H9 (cell line): ENCODE data around the gene CDC45. TPM values are rescaled to one million over a fixed set of nuclear protein-coding genes. Genes with fewer than 3 reads are reported as not detected.

Source experiments
- DNase-seq: peaks from one replicate; pipeline ENCODE4 v3.0.0-alpha.2; 2017
- H2AFZ ChIP-seq: one replicate; pipeline ENCODE4 v1.6.1; 2013; ENCODE audit warnings: mild to moderate bottlenecking, low read length, control low read depth, moderate library complexity
- H2AK5ac ChIP-seq: 2 replicates; pipeline ENCODE4 v1.6.1; 2013; ENCODE audit warnings: low read length, control low read depth, mixed read lengths; ENCODE audit not compliant: insufficient read length
- H2BK120ac ChIP-seq: one replicate; pipeline ENCODE4 v1.6.1; 2013; ENCODE audit warnings: low read depth, mild to moderate bottlenecking, low read length, control low read depth, inconsistent platforms; ENCODE audit not compliant: poor library complexity, severe bottlenecking
- H2BK12ac ChIP-seq: 2 replicates; pipeline ENCODE4 v1.6.1; 2013; ENCODE audit warnings: low read length, control low read depth, mixed read lengths, low read depth; ENCODE audit not compliant: insufficient read length
- H2BK15ac ChIP-seq: 2 replicates; pipeline ENCODE4 v1.6.1; 2013; ENCODE audit warnings: low read depth, low read length, control low read depth
- H2BK20ac ChIP-seq: one replicate; pipeline ENCODE4 v1.6.1; 2013; ENCODE audit warnings: low read depth, mild to moderate bottlenecking, low read length, control low read depth, inconsistent platforms; ENCODE audit not compliant: poor library complexity, severe bottlenecking
- H2BK5ac ChIP-seq: 2 replicates; pipeline ENCODE4 v1.6.1; 2013; ENCODE audit warnings: low read length, control low read depth, mixed read lengths; ENCODE audit not compliant: insufficient read length
- H3K14ac ChIP-seq: 2 replicates; pipeline ENCODE4 v1.6.1; 2013; ENCODE audit warnings: low read length, control low read depth; ENCODE audit not compliant: insufficient read depth
- H3K18ac ChIP-seq: 2 replicates; pipeline ENCODE4 v1.6.1; 2013; ENCODE audit warnings: low read depth, mild to moderate bottlenecking, mixed read lengths, low read length, control low read depth; ENCODE audit not compliant: insufficient read length
- H3K23ac ChIP-seq: 2 replicates; pipeline ENCODE4 v1.6.1; 2013; ENCODE audit warnings: low read length, control low read depth, mixed read lengths, low read depth; ENCODE audit not compliant: insufficient read length
- H3K23me2 ChIP-seq: 2 replicates; pipeline ENCODE4 v1.6.1; 2013; ENCODE audit warnings: low read depth, mild to moderate bottlenecking, mixed read lengths, low read length, control low read depth; ENCODE audit not compliant: insufficient read length, poor library complexity, severe bottlenecking
- H3K27ac ChIP-seq: 2 replicates; pipeline ENCODE4 v1.5.1; 2013; ENCODE audit warnings: low read length, control low read depth, mixed read lengths, low read depth; ENCODE audit not compliant: insufficient read length
- H3K27me3 ChIP-seq: 2 replicates; pipeline ENCODE4 v1.6.1; 2013; ENCODE audit warnings: low read length, control low read depth, inconsistent platforms; ENCODE audit not compliant: insufficient read depth
- H3K4ac ChIP-seq: 2 replicates; pipeline ENCODE4 v1.6.1; 2013; ENCODE audit warnings: low read depth, mild to moderate bottlenecking, control low read depth, inconsistent platforms, low read length, moderate library complexity
- H3K4me1 ChIP-seq: 2 replicates; pipeline ENCODE4 v1.6.1; 2013; ENCODE audit warnings: low read length, control low read depth, inconsistent platforms; ENCODE audit not compliant: insufficient read depth
- H3K4me2 ChIP-seq: 2 replicates; pipeline ENCODE4 v1.6.1; 2013; ENCODE audit warnings: low read length, control low read depth, mixed read lengths; ENCODE audit not compliant: insufficient read length, insufficient read depth
- H3K56ac ChIP-seq: 2 replicates; pipeline ENCODE4 v1.6.1; 2013; ENCODE audit warnings: low read depth, mild to moderate bottlenecking, mixed read lengths, low read length, control low read depth; ENCODE audit not compliant: insufficient read length
- H3K79me1 ChIP-seq: 2 replicates; pipeline ENCODE4 v1.6.1; 2013; ENCODE audit warnings: low read depth, mild to moderate bottlenecking, moderate library complexity, low read length, control low read depth, inconsistent platforms; ENCODE audit not compliant: insufficient read depth, poor library complexity, severe bottlenecking
- H3K79me2 ChIP-seq: 2 replicates; pipeline ENCODE4 v1.6.1; 2013; ENCODE audit warnings: low read length, control low read depth, inconsistent platforms; ENCODE audit not compliant: insufficient read depth
- H3K9ac ChIP-seq: 2 replicates; pipeline ENCODE4 v1.6.1; 2013; ENCODE audit warnings: low read length, control low read depth, mixed read lengths; ENCODE audit not compliant: insufficient read length; ENCODE audit errors: extremely low read depth
- H3K9me3 ChIP-seq: one replicate; pipeline ENCODE4 v1.6.1; 2013; ENCODE audit warnings: low read depth, low read length, inconsistent platforms; ENCODE audit not compliant: control insufficient read depth
- H3T11ph ChIP-seq: one replicate; pipeline ENCODE4 v1.6.1; 2013; ENCODE audit warnings: mild to moderate bottlenecking, low read length, control low read depth, inconsistent platforms
- H4K20me1 ChIP-seq: one replicate; pipeline ENCODE4 v1.6.1; 2013; ENCODE audit not compliant: control insufficient read depth, insufficient read length, insufficient read depth
- H4K5ac ChIP-seq: 2 replicates; pipeline ENCODE4 v1.6.1; 2013; ENCODE audit warnings: low read depth, mild to moderate bottlenecking, mixed read lengths, low read length, control low read depth; ENCODE audit not compliant: insufficient read length
- H4K8ac ChIP-seq: replicated peaks from 2 replicates; pipeline ENCODE4 v1.6.1; 2013; ENCODE audit warnings: low read length, control low read depth, mixed read lengths, low read depth; ENCODE audit not compliant: insufficient read length
- H4K91ac ChIP-seq: 2 replicates; pipeline ENCODE4 v1.6.1; 2013; ENCODE audit warnings: low read depth, mild to moderate bottlenecking, moderate library complexity, mixed read lengths, low read length, control low read depth; ENCODE audit not compliant: insufficient read length
- H3K27ac Mint-ChIP-seq, 3 experiments: 2 replicates in 2 of 3; 3 replicates in 1 of 3; pipeline ENCODE4 v1.8.0; 2020 to 2021; ENCODE audit warnings: mixed read lengths in 3 of 3, mild to moderate bottlenecking in 1 of 3, moderate library complexity in 1 of 3
- H3K27me3 Mint-ChIP-seq: 2 replicates; pipeline ENCODE4 v1.8.0; 2021; ENCODE audit warnings: low read depth, mild to moderate bottlenecking, moderate library complexity, mixed read lengths
- H3K36me3 Mint-ChIP-seq, 3 experiments: 2 replicates in 2 of 3; 3 replicates in 1 of 3; pipeline ENCODE4 v1.8.0; 2020 to 2021; ENCODE audit warnings: low read depth in 3 of 3, mixed read lengths in 3 of 3; ENCODE audit not compliant: insufficient read depth in 1 of 3
- H3K4me1 Mint-ChIP-seq, 2 experiments: 2 replicates each; pipeline ENCODE4 v1.8.0; 2020; ENCODE audit warnings: mixed read lengths in 2 of 2
- H3K4me3 Mint-ChIP-seq, 2 experiments: 2 replicates in 1 of 2; 3 replicates in 1 of 2; pipeline ENCODE4 v1.8.0; 2020 to 2021; ENCODE audit warnings: mild to moderate bottlenecking in 2 of 2, mixed read lengths in 2 of 2, moderate library complexity in 1 of 2
- H3K9me3 Mint-ChIP-seq, 2 experiments: 2 replicates in 1 of 2; 3 replicates in 1 of 2; pipeline ENCODE4 v1.8.0; 2020; ENCODE audit warnings: mild to moderate bottlenecking in 2 of 2, mixed read lengths in 2 of 2, moderate library complexity in 1 of 2
- CTCF ChIP-seq: fragments of 200-600 bp; sonication (generic); conservative IDR thresholded peaks from 3 replicates; pipeline ENCODE4 v1.8.0; 2021; ENCODE audit warnings: antibody characterized with exemption, mild to moderate bottlenecking
- total RNA-seq: library from RNA; stranded (reverse); gene quantifications from 2 replicates; pipeline ENCODE4 v1.2.1, GENCODE V29; 2021

The CDC45 gene
- total RNA-seq, 1 experiment from 2014 or later: 35.7 TPM

GRCh38 chr22:19533857-19534256, 54.1 kb downstream of the CDC45 start:
- H3K23me2 ChIP-seq: no peaks in the 10 kb centered on the region
- no peak overlapping the region for H3K27ac ChIP-seq
- Mint-ChIP-seq H3K27me3 (peaks cover 15% of the 10 kb centered on the region), H3K4me1 (peaks cover 0 to 4% of the 10 kb centered on the region in 2 experiments; a peak in 3 of 4 replicates), H3K9me3 (no peaks in the 10 kb centered on the region), H3K36me3 (no peaks in the 10 kb centered on the region), H3K27ac (no peak overlapping the region), H3K4me3 (no peak overlapping the region)
- H2BK15ac ChIP-seq: no peak overlapping the region
- no peak overlapping the region for H3K56ac ChIP-seq
- no peak overlapping the region for H4K91ac ChIP-seq
- H2BK12ac ChIP-seq: no peak overlapping the region
- DNase-seq: no peak
- no peak overlapping the region for H2BK120ac ChIP-seq
- H3K79me2 ChIP-seq: no peaks in the 10 kb centered on the region
- H3K14ac ChIP-seq: no peak overlapping the region
- no peaks in the 10 kb centered on the region for H3K27me3 ChIP-seq
- no peaks in the 10 kb centered on the region for H4K20me1 ChIP-seq
- H2AK5ac ChIP-seq: no peak overlapping the region
- H3K4me2 ChIP-seq: no peak overlapping the region
- no peak overlapping the region for H3K4ac ChIP-seq
- no peaks in the 10 kb centered on the region for H3K9me3 ChIP-seq
- no peaks in the 10 kb centered on the region for H3K79me1 ChIP-seq
- no peak overlapping the region for H3K18ac ChIP-seq
- no peak overlapping the region for H3K23ac ChIP-seq
- no peak overlapping the region for H2AFZ ChIP-seq
- no peak overlapping the region for H3T11ph ChIP-seq
- TF ChIP-seq CTCF: no peak
- no peak overlapping the region for H2BK20ac ChIP-seq
- no peak overlapping the region for H4K5ac ChIP-seq
- H2BK5ac ChIP-seq: no peak overlapping the region
- H3K9ac ChIP-seq: no peak overlapping the region
- no peak overlapping the region for H4K8ac ChIP-seq
- no peaks in the 10 kb centered on the region for H3K4me1 ChIP-seq
